HEK293 (cell line): ENCODE results near the gene KLRF1.

Source experiments
- CTCF ChIA-PET: fragments of 350-600 bp; formaldehyde crosslinking; extraction: SDS; loops from one replicate; lab custom pipeline; 2021; ENCODE audit warnings: antibody characterized with exemption; lab: Yijun Ruan, JAX
- POLR2A ChIA-PET: fragments of 300-600 bp; formaldehyde crosslinking; extraction: SDS; loops from one replicate; lab custom pipeline; 2020; ENCODE audit warnings: antibody characterized with exemption, inconsistent platforms; lab: Yijun Ruan, JAX
- H3K27ac ChIP-seq: fragments of 200-500 bp; sonication (Bioruptor generic); 2 replicates; pipeline ENCODE4 v1.5.1; 2014; ENCODE audit warnings: low read depth, low read length, control low read depth, inconsistent platforms; ENCODE audit errors: extremely low read depth
- H3K36me3 ChIP-seq, 2 experiments: fragments of 200-500 bp in 1 of 2; sonication (Bioruptor generic) in 1 of 2; 1 replicate in 1 of 2; 2 replicates in 1 of 2; pipeline ENCODE4 v1.5.1; 2014 to 2017; ENCODE audit warnings: inconsistent platforms in 2 of 2, low read length in 2 of 2; ENCODE audit not compliant: control insufficient read depth in 2 of 2, insufficient read depth in 1 of 2
- H3K4me1 ChIP-seq: fragments of 200-500 bp; sonication (Bioruptor generic); 2 replicates; pipeline ENCODE4 v1.5.1; 2014; ENCODE audit warnings: mild to moderate bottlenecking, low read length, inconsistent platforms; ENCODE audit not compliant: control insufficient read depth, insufficient read depth
- H3K4me3 ChIP-seq: 2 replicates; pipeline ENCODE4 v1.5.1; 2011; ENCODE audit warnings: low read depth, mild to moderate bottlenecking, control low read depth, low read length, moderate library complexity
- H3K9me3 ChIP-seq: fragments of 200-500 bp; sonication (Bioruptor generic); 2 replicates; pipeline ENCODE4 v1.5.1; 2014; ENCODE audit warnings: low read depth, low read length, inconsistent platforms; ENCODE audit not compliant: control insufficient read depth, insufficient read depth
- MZF1 ChIP-seq: fragments of 450-650 bp; formaldehyde crosslinking; IDR thresholded peaks from 2 replicates; pipeline ENCODE4 v1.5.1; 2017; ENCODE audit warnings: missing biosample characterization, missing genetic modification characterization, borderline replicate concordance
- PRDM1 ChIP-seq: fragments of 450-650 bp; formaldehyde crosslinking; IDR thresholded peaks from 2 replicates; pipeline ENCODE4; 2016; ENCODE audit warnings: missing biosample characterization, missing genetic modification characterization
- RBAK ChIP-seq: fragments of 450-650 bp; formaldehyde crosslinking; IDR thresholded peaks from 2 replicates; pipeline ENCODE4 v1.5.1; 2016; ENCODE audit warnings: missing biosample characterization, missing genetic modification characterization
- ZEB2 ChIP-seq: fragments of 450-650 bp; formaldehyde crosslinking; IDR thresholded peaks from 2 replicates; pipeline ENCODE4 v1.5.1; 2016; ENCODE audit warnings: missing biosample characterization, missing genetic modification characterization
- ZIC2 ChIP-seq: fragments of 450-650 bp; formaldehyde crosslinking; IDR thresholded peaks from 2 replicates; pipeline ENCODE4 v1.5.1; 2016; ENCODE audit warnings: missing biosample characterization, missing genetic modification characterization
- ZNF121 ChIP-seq: fragments of 450-650 bp; formaldehyde crosslinking; IDR thresholded peaks from 2 replicates; pipeline ENCODE4 v1.5.1; 2016; ENCODE audit warnings: missing biosample characterization, missing genetic modification characterization
- ZNF155 ChIP-seq: fragments of 450-650 bp; formaldehyde crosslinking; IDR thresholded peaks from 2 replicates; pipeline ENCODE4 v1.5.1; 2016; ENCODE audit warnings: missing biosample characterization, missing genetic modification characterization
- ZNF175 ChIP-seq: fragments of 450-650 bp; formaldehyde crosslinking; IDR thresholded peaks from 2 replicates; pipeline ENCODE4 v1.5.1; 2016; ENCODE audit warnings: missing biosample characterization, missing genetic modification characterization
- ZNF202 ChIP-seq: fragments of 450-650 bp; formaldehyde crosslinking; IDR thresholded peaks from 2 replicates; pipeline ENCODE4 v1.5.1; 2016; ENCODE audit warnings: missing biosample characterization, missing genetic modification characterization, borderline replicate concordance
- ZNF221 ChIP-seq: fragments of 450-650 bp; formaldehyde crosslinking; IDR thresholded peaks from 2 replicates; pipeline ENCODE4 v1.5.1; 2017; ENCODE audit warnings: missing biosample characterization, missing genetic modification characterization, borderline replicate concordance
- ZNF248 ChIP-seq: fragments of 450-650 bp; formaldehyde crosslinking; IDR thresholded peaks from 2 replicates; pipeline ENCODE4 v1.5.1; 2017; ENCODE audit warnings: missing biosample characterization, missing genetic modification characterization
- ZNF366 ChIP-seq: fragments of 450-650 bp; formaldehyde crosslinking; conservative IDR thresholded peaks from 2 replicates; pipeline ENCODE4 v1.5.1; 2016; ENCODE audit warnings: missing biosample characterization, missing genetic modification characterization
- ZNF423 ChIP-seq: fragments of 450-650 bp; formaldehyde crosslinking; IDR thresholded peaks from 2 replicates; pipeline ENCODE4 v1.5.1; 2016; ENCODE audit warnings: missing biosample characterization, missing genetic modification characterization
- ZNF48 ChIP-seq: fragments of 450-650 bp; formaldehyde crosslinking; IDR thresholded peaks from 2 replicates; pipeline ENCODE4 v1.5.1; 2016; ENCODE audit warnings: missing biosample characterization, missing genetic modification characterization
- ZNF501 ChIP-seq: fragments of 450-650 bp; formaldehyde crosslinking; IDR thresholded peaks from 2 replicates; pipeline ENCODE4 v1.5.1; 2016; ENCODE audit warnings: missing biosample characterization, missing genetic modification characterization
- ZNF549 ChIP-seq: fragments of 450-650 bp; IDR thresholded peaks from 2 replicates; pipeline ENCODE4 v1.5.1; 2018; ENCODE audit warnings: missing biosample characterization, missing genetic modification characterization, mild to moderate bottlenecking, inconsistent platforms, moderate library complexity
- ZNF600 ChIP-seq: fragments of 450-650 bp; formaldehyde crosslinking; IDR thresholded peaks from 2 replicates; pipeline ENCODE4 v1.5.1; 2016; ENCODE audit warnings: missing biosample characterization, missing genetic modification characterization
- ZNF768 ChIP-seq: fragments of 450-650 bp; formaldehyde crosslinking; IDR thresholded peaks from 2 replicates; pipeline ENCODE4 v1.5.1; 2018; ENCODE audit warnings: missing biosample characterization, mild to moderate bottlenecking, missing genetic modification characterization
- TF ChIP-seq, protein P1 (sequence below): fragments of 450-650 bp; formaldehyde crosslinking; IDR thresholded peaks from 2 replicates; pipeline ENCODE4 v1.5.1; 2016; ENCODE audit warnings: missing biosample characterization, missing genetic modification characterization, low read depth
- TF ChIP-seq, protein P2 (sequence below): fragments of 450-650 bp; formaldehyde crosslinking; IDR thresholded peaks from 2 replicates; pipeline ENCODE4 v1.5.1; 2016; ENCODE audit warnings: missing biosample characterization, missing genetic modification characterization
- TF ChIP-seq, protein P3 (sequence below): fragments of 450-650 bp; formaldehyde crosslinking; IDR thresholded peaks from 2 replicates; pipeline ENCODE4 v1.5.1; 2017; ENCODE audit warnings: missing biosample characterization, missing genetic modification characterization

The KLRF1 gene

DNA sequence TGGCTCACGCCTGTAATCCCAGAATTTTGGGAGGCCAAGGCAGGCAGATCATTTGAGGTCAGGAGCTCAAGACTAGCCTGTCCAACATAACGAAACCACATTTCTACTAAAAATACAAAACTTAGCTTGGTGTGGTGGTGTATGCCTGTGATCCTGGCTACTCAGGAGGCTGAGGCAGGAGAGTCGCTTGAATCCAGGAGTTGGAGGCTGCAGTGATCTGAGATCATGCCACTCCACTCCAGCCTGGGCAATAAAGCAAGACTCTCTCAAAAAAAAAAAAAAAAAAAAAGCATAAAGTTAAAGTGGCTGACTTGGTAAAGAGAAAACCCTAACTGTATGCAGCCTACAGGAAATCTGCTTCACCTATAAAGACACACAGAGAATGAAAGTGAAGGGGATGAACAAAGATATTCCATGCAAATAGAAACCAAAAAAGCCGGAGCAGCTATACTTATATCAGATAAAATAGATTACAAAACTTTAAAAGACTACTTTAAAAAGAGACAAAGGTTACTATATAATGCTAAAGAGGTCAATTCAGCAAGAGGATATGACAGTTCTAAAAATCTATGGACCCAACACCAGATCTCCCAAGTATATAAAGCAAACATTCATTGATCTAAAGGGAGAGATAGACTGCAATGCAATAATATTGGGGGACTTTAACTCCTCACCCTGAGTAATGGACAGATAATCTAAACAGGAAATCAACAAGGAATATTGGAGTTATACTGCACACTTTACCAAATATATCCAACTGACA, 37.8 kb downstream of the KLRF1 start:
- Histone ChIP-seq H3K4me3 (no peak overlapping the region), H3K27ac (no peak overlapping the region), H3K36me3 (no peaks in the 10 kb centered on the region), H3K9me3 (no peaks in the 10 kb centered on the region), H3K4me1 (no peaks in the 10 kb centered on the region)
- POLR2A ChIA-PET: no interaction called here
- TF ChIP-seq, protein P1, sequence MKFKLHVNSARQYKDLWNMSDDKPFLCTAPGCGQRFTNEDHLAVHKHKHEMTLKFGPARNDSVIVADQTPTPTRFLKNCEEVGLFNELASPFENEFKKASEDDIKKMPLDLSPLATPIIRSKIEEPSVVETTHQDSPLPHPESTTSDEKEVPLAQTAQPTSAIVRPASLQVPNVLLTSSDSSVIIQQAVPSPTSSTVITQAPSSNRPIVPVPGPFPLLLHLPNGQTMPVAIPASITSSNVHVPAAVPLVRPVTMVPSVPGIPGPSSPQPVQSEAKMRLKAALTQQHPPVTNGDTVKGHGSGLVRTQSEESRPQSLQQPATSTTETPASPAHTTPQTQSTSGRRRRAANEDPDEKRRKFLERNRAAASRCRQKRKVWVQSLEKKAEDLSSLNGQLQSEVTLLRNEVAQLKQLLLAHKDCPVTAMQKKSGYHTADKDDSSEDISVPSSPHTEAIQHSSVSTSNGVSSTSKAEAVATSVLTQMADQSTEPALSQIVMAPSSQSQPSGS (tag by site-specific recombination): no peak
- TF ChIP-seq ZNF501: no peak
- TF ChIP-seq ZNF121: no peak
- TF ChIP-seq, protein P2, sequence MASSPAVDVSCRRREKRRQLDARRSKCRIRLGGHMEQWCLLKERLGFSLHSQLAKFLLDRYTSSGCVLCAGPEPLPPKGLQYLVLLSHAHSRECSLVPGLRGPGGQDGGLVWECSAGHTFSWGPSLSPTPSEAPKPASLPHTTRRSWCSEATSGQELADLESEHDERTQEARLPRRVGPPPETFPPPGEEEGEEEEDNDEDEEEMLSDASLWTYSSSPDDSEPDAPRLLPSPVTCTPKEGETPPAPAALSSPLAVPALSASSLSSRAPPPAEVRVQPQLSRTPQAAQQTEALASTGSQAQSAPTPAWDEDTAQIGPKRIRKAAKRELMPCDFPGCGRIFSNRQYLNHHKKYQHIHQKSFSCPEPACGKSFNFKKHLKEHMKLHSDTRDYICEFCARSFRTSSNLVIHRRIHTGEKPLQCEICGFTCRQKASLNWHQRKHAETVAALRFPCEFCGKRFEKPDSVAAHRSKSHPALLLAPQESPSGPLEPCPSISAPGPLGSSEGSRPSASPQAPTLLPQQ (tag by site-specific recombination): no peak
- no peak for TF ChIP-seq ZNF549 (tag by site-specific recombination)
- no peak for TF ChIP-seq RBAK (tag by site-specific recombination)
- no peak for TF ChIP-seq ZIC2
- TF ChIP-seq ZNF48 (tag by site-specific recombination): no peak
- no peak for TF ChIP-seq ZNF423
- TF ChIP-seq PRDM1 (tag by site-specific recombination): no peak
- TF ChIP-seq ZNF768 (tag by site-specific recombination): no peak
- no peak for TF ChIP-seq ZNF155 (tag by site-specific recombination)
- CTCF ChIA-PET: no interaction called here

DNA sequence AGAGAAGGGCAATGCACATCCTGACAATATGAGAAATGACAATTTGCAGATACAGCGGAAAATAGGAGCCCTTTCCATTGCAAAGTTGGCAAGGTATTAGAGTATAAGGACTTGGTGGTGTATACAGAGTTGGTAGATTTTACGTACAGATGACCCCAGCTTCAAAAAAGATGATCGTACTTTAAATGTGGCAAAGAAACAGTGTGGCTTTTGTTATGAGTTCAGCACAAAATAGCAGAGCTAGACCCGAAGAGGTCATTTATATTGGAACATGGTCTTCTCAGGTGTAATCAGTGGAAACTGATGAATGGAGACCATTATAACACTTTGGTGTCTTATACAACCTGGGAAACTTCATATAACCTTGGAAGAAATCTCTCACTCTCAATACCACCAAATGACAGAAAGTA, 39.6 kb downstream of the KLRF1 start:
- H3K4me1 ChIP-seq: no peaks in the 10 kb centered on the region
- CTCF ChIA-PET: interaction anchor here (0.6 kb wide), 1 partner anchor 53 kb away, joined by 3 read pairs; no protein-coding TSS in a partner anchor
- H3K4me3 ChIP-seq: no peak overlapping the region
- no peaks in the 10 kb centered on the region for H3K9me3 ChIP-seq
- no peak overlapping the region for H3K27ac ChIP-seq
- POLR2A ChIA-PET: no interaction called here
- no peaks in the 10 kb centered on the region for H3K36me3 ChIP-seq
- TF ChIP-seq ZNF202 (tag by site-specific recombination): no peak
- TF ChIP-seq, protein P3, sequence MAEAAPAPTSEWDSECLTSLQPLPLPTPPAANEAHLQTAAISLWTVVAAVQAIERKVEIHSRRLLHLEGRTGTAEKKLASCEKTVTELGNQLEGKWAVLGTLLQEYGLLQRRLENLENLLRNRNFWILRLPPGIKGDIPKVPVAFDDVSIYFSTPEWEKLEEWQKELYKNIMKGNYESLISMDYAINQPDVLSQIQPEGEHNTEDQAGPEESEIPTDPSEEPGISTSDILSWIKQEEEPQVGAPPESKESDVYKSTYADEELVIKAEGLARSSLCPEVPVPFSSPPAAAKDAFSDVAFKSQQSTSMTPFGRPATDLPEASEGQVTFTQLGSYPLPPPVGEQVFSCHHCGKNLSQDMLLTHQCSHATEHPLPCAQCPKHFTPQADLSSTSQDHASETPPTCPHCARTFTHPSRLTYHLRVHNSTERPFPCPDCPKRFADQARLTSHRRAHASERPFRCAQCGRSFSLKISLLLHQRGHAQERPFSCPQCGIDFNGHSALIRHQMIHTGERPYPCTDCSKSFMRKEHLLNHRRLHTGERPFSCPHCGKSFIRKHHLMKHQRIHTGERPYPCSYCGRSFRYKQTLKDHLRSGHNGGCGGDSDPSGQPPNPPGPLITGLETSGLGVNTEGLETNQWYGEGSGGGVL (tag by site-specific recombination): no peak
- no peak for TF ChIP-seq ZNF600 (tag by site-specific recombination)
- TF ChIP-seq ZNF366 (tag by site-specific recombination): no peak
- TF ChIP-seq ZNF248 (tag by site-specific recombination): no peak
- no peak for TF ChIP-seq ZNF175
- no peak for TF ChIP-seq MZF1
- TF ChIP-seq ZNF221 (tag by site-specific recombination): no peak
- TF ChIP-seq ZEB2 (tag by site-specific recombination): no peak
